PC-9 (cell line): Measurements from ENCODE around the gene MTMR10. TPM values are rescaled to one million over a fixed set of nuclear protein-coding genes. Genes with fewer than 3 reads are reported as not detected.

Source experiments
- BruUV-seq: library from RNA; stranded (reverse); fragments of 400-500 nt; replicated peaks from 2 replicates; lab custom pipeline; 2021; lab: Mats Ljungman, UMichigan
- CTCF ChIA-PET: fragments of 300-600 bp; sonication (Branson Sonifier 250); formaldehyde crosslinking; loops from one replicate; lab custom pipeline; 2022; ENCODE audit warnings: antibody characterized with exemption; lab: Charles Lee
- POLR2A ChIA-PET: fragments of 300-600 bp; sonication (Branson Sonifier 250); formaldehyde crosslinking; loops from one replicate; lab custom pipeline; 2022; ENCODE audit warnings: antibody characterized with exemption; ENCODE audit not compliant: unreplicated experiment; lab: Charles Lee
- DNase-seq, 2 experiments: peaks; one replicate each; pipeline versions ENCODE4 v3.0.0 to v3.0.0-alpha.2; 2015 to 2022; ENCODE audit warnings: mixed read lengths in 1 of 2
- H2AFZ ChIP-seq: fragments of 200-600 bp; sonication (generic); 2 replicates; pipeline ENCODE4 v1.8.1; 2017; ENCODE audit warnings: antibody characterized with exemption
- H3F3A ChIP-seq: fragments of 200-600 bp; sonication (generic); 2 replicates; pipeline ENCODE4 v1.8.1; 2017; ENCODE audit warnings: antibody characterized with exemption, mild to moderate bottlenecking, low read depth; ENCODE audit not compliant: insufficient read depth
- H3K27ac ChIP-seq: fragments of 200-600 bp; sonication (generic); 2 replicates; pipeline ENCODE4 v1.6.1; 2016; ENCODE audit warnings: mixed run types
- H3K27me3 ChIP-seq: fragments of 200-600 bp; sonication (generic); 2 replicates; pipeline ENCODE4 v1.6.1; 2016; ENCODE audit warnings: low read depth, mixed run types; ENCODE audit not compliant: insufficient read depth
- H3K36me3 ChIP-seq: fragments of 200-600 bp; sonication (generic); 2 replicates; pipeline ENCODE4 v1.6.1; 2016; ENCODE audit warnings: low read depth, mixed run types
- H3K4me1 ChIP-seq: fragments of 200-600 bp; sonication (generic); replicated peaks from 2 replicates; pipeline ENCODE4 v1.6.1; 2016; ENCODE audit warnings: mixed run types; ENCODE audit not compliant: insufficient read depth
- H3K4me2 ChIP-seq: fragments of 200-600 bp; sonication (generic); 2 replicates; pipeline ENCODE4 v1.6.1; 2017; ENCODE audit warnings: mixed run types
- H3K4me3 ChIP-seq: fragments of 200-600 bp; sonication (generic); 2 replicates; pipeline ENCODE4 v1.6.1; 2016; ENCODE audit warnings: mixed run types
- H3K79me2 ChIP-seq: fragments of 200-600 bp; sonication (generic); 2 replicates; pipeline ENCODE4 v1.6.1; 2017; ENCODE audit warnings: low read depth, mixed run types
- H3K9me2 ChIP-seq: fragments of 200-600 bp; sonication (generic); 2 replicates; pipeline ENCODE4 v1.8.1; 2017; ENCODE audit warnings: mild to moderate bottlenecking; ENCODE audit not compliant: insufficient read depth
- H3K9me3 ChIP-seq: fragments of 200-600 bp; sonication (generic); 2 replicates; pipeline ENCODE4 v1.8.1; 2016; ENCODE audit warnings: low read depth; ENCODE audit not compliant: insufficient read depth
- H4K20me1 ChIP-seq: fragments of 200-600 bp; sonication (generic); 2 replicates; pipeline ENCODE4 v1.8.1; 2017; ENCODE audit not compliant: insufficient read depth
- CTCF ChIP-seq: fragments of 200-600 bp; sonication (generic); conservative IDR thresholded peaks from 2 replicates; pipeline ENCODE4 v1.6.1; 2017; ENCODE audit warnings: mixed run types, antibody characterized with exemption, mild to moderate bottlenecking, moderate library complexity
- EZH2 ChIP-seq: fragments of 200-600 bp; sonication (generic); IDR thresholded peaks from 2 replicates; pipeline ENCODE4 v1.8.0; 2017; ENCODE audit warnings: antibody characterized with exemption, low read depth
- intact Hi-C: fragments of 100-400 bp; cut with micrococcal nuclease; formaldehyde crosslinking; loops from one replicate; pipeline ENCODE4 v1.10.0; 2022; ENCODE audit not compliant: unreplicated experiment
- total RNA-seq: library from RNA; stranded (reverse); gene quantifications from 2 replicates; pipeline ENCODE4 v1.2.3, GENCODE V29; 2021

MTMR10 gene
- total RNA-seq, 1 experiment from 2014 or later, result 6.2 TPM

- no peak overlapping the region for H2AFZ ChIP-seq
- H3K4me1 ChIP-seq, result no peaks in the 10 kb centered on the region
- no peak overlapping the region for H3K4me2 ChIP-seq
- no peak overlapping the region for H3K4me3 ChIP-seq
- H3K9me2 ChIP-seq, result no peaks in the 10 kb centered on the region
- POLR2A ChIA-PET, result no interaction called here
- H3K27me3 ChIP-seq, result no peaks in the 10 kb centered on the region
- H3K36me3 ChIP-seq, result no peaks in the 10 kb centered on the region
- intact Hi-C loops, result no loop called here
- H4K20me1 ChIP-seq, result no peaks in the 10 kb centered on the region
- no peaks in the 10 kb centered on the region for H3K9me3 ChIP-seq
- BruUV-seq, result no TSS peak
- CTCF ChIA-PET, result no interaction called here
- H3K27ac ChIP-seq, result no peak overlapping the region
- no peaks in the 10 kb centered on the region for H3K79me2 ChIP-seq
- no peak for DNase-seq
- no peak for TF ChIP-seq CTCF
- TF ChIP-seq EZH2, result no peak
- no peaks in the 10 kb centered on the region for H3F3A ChIP-seq
These were observed 64.2 kb downstream of the MTMR10 start for GRCh38 chr15:30927148-30927761.

GRCh38 chr15:30926161-30926560 is 65.3 kb downstream of the MTMR10 start:
- no peak overlapping the region for H2AFZ ChIP-seq
- TF ChIP-seq EZH2 (no peak), CTCF (no peak)
- BruUV-seq, result no TSS peak
- no peaks in the 10 kb centered on the region for H3K9me2 ChIP-seq
- no peaks in the 10 kb centered on the region for H4K20me1 ChIP-seq
- intact Hi-C loops, result no loop called here
- H3K36me3 ChIP-seq, result no peaks in the 10 kb centered on the region
- DNase-seq, result no peak
- no peak overlapping the region for H3K27ac ChIP-seq
- H3F3A ChIP-seq, result no peaks in the 10 kb centered on the region
- H3K9me3 ChIP-seq, result no peaks in the 10 kb centered on the region
- CTCF ChIA-PET, result no interaction called here
- H3K4me3 ChIP-seq, result no peak overlapping the region
- H3K79me2 ChIP-seq, result no peaks in the 10 kb centered on the region
- H3K4me2 ChIP-seq, result no peak overlapping the region
- POLR2A ChIA-PET, result no interaction called here
- no peaks in the 10 kb centered on the region for H3K27me3 ChIP-seq
- no peaks in the 10 kb centered on the region for H3K4me1 ChIP-seq

- ChIA-PET POLR2A (no interaction called here), CTCF (no interaction called here)
- H3K27me3 ChIP-seq, result no peaks in the 10 kb centered on the region
- no peak overlapping the region for H2AFZ ChIP-seq
- H3K27ac ChIP-seq, result no peak overlapping the region
- H3K9me2 ChIP-seq, result no peaks in the 10 kb centered on the region
- intact Hi-C loops, result no loop called here
- TF ChIP-seq EZH2, result no peak
- TF ChIP-seq CTCF, result no peak
- no peaks in the 10 kb centered on the region for H3K9me3 ChIP-seq
- H3K36me3 ChIP-seq, result no peaks in the 10 kb centered on the region
- no peaks in the 10 kb centered on the region for H4K20me1 ChIP-seq
- H3K4me1 ChIP-seq, result no peaks in the 10 kb centered on the region
- no peak overlapping the region for H3K4me2 ChIP-seq
- no TSS peak for BruUV-seq
- H3F3A ChIP-seq, result no peaks in the 10 kb centered on the region
- no peak overlapping the region for H3K4me3 ChIP-seq
- DNase-seq, result no peak
- H3K79me2 ChIP-seq, result no peaks in the 10 kb centered on the region
These were observed 65.7 kb downstream of the MTMR10 start for GRCh38 chr15:30925686-30926085.
